Measurements from ENCODE around the gene TOMM40L.

TOMM40L gene

GRCh38 chr1:161198897-161199431, 26.9 kb upstream of the TOMM40L start, which contains the start of gene ADAMTS4:
ADAMTS4 (minus strand) TSS chr1:161199054; CDS start chr1:161198627, 427 bp downstream.
- peak within 1 kb of the TSS; percentile 20 for H2BK5ac ChIP-seq (ENCODE audit: low read length)
- peaks cover 4% of the 10 kb centered on the region for H3K79me1 ChIP-seq (ENCODE audit: low read length)
- peak within 1 kb of the TSS; percentile 84 for H3K56ac ChIP-seq (ENCODE audit: low read length)
- DNase-seq, result peak; percentile 86
- H3K79me2 ChIP-seq (ENCODE audit: control insufficient read depth, insufficient read depth, low read length), result peaks cover 3% of the 10 kb centered on the region
- H3K36me3 ChIP-seq (ENCODE audit: control insufficient read depth, insufficient read depth, low read length), result no peaks in the 10 kb centered on the region
- no peak within 1 kb of the TSS for H3K27ac ChIP-seq (ENCODE audit: low read depth, low read length)
- no peak within 1 kb of the TSS for H3K4me3 ChIP-seq (ENCODE audit: low read length)
- H4K8ac ChIP-seq (ENCODE audit: low read depth, low read length), result no peak within 1 kb of the TSS
- no CpG with 5 or more reads among the region's 11 CpGs for WGBS (ENCODE audit: extremely low coverage, insufficient coverage, low lambda C conversion rate)
- peak within 1 kb of the TSS; percentile 42 for H3K18ac ChIP-seq (ENCODE audit: low read length)
- no peak within 1 kb of the TSS for H2BK120ac ChIP-seq (ENCODE audit: low read depth, low read length)
- peak within 1 kb of the TSS; percentile 64 for H3K4ac ChIP-seq (ENCODE audit: low read depth, low read length)
- H3K27me3 ChIP-seq (ENCODE audit: insufficient read depth, low read length, poor library complexity), result no peaks in the 10 kb centered on the region
- H2BK15ac ChIP-seq (replicated peaks; ENCODE audit: low read depth), result no peak within 1 kb of the TSS
- peaks cover 32% of the 10 kb centered on the region for H3K4me1 ChIP-seq (ENCODE audit: control insufficient read depth, low read depth, low read length)
- H3K23ac ChIP-seq (ENCODE audit: low read length), result peak within 1 kb of the TSS; percentile 9
- peak within 1 kb of the TSS; percentile 28 for H3K4me2 ChIP-seq (ENCODE audit: low read length)
- H2AK5ac ChIP-seq (ENCODE audit: low read length), result peak within 1 kb of the TSS; percentile 73
- no peak within 1 kb of the TSS for H4K5ac ChIP-seq (ENCODE audit: low read length)
- peak within 1 kb of the TSS; percentile 66 for H3K9ac ChIP-seq (ENCODE audit: low read length)

- Histone ChIP-seq H3K23ac (ENCODE audit: low read length) (no peak overlapping the region), H3K4me3 (ENCODE audit: low read length) (no peak overlapping the region), H3K56ac (ENCODE audit: low read length) (peak overlapping the region; percentile 95), H2AK5ac (ENCODE audit: low read length) (peak overlapping the region; percentile 73), H3K27me3 (ENCODE audit: insufficient read depth, low read length, poor library complexity) (no peaks in the 10 kb centered on the region), H3K4me2 (ENCODE audit: low read length) (no peak overlapping the region), H3K79me2 (ENCODE audit: control insufficient read depth, insufficient read depth, low read length) (peaks cover 3% of the 10 kb centered on the region), H2BK120ac (ENCODE audit: low read depth, low read length) (no peak overlapping the region), H3K4ac (ENCODE audit: low read depth, low read length) (peak overlapping the region; percentile 64), H2BK15ac (replicated peaks; ENCODE audit: low read depth) (no peak overlapping the region), H3K18ac (ENCODE audit: low read length) (no peak overlapping the region), H2BK5ac (ENCODE audit: low read length) (peak overlapping the region; percentile 20), H3K9ac (ENCODE audit: low read length) (peak overlapping the region; percentile 18), H4K5ac (ENCODE audit: low read length) (no peak overlapping the region), H3K27ac (ENCODE audit: low read depth, low read length) (no peak overlapping the region), H4K8ac (ENCODE audit: low read depth, low read length) (no peak overlapping the region), H3K36me3 (ENCODE audit: control insufficient read depth, insufficient read depth, low read length) (no peaks in the 10 kb centered on the region), H3K4me1 (ENCODE audit: control insufficient read depth, low read depth, low read length) (peaks cover 32% of the 10 kb centered on the region), H3K79me1 (ENCODE audit: low read length) (peaks cover 4% of the 10 kb centered on the region)
- DNase-seq, result no peak
- WGBS (ENCODE audit: extremely low coverage, insufficient coverage, low lambda C conversion rate), result no CpG with 5 or more reads among the region's 5 CpGs
Measured at GRCh38 chr1:161199506-161200139, 26.2 kb upstream of the TOMM40L start.

GRCh38 chr1:161200421-161200991, 25.4 kb upstream of the TOMM40L start:
- Histone ChIP-seq H3K56ac (ENCODE audit: low read length) (peak overlapping the region; percentile 95), H3K23ac (ENCODE audit: low read length) (no peak overlapping the region), H4K5ac (ENCODE audit: low read length) (no peak overlapping the region), H2AK5ac (ENCODE audit: low read length) (peak overlapping the region; percentile 4), H4K8ac (ENCODE audit: low read depth, low read length) (no peak overlapping the region), H3K4me1 (ENCODE audit: control insufficient read depth, low read depth, low read length) (peaks cover 32% of the 10 kb centered on the region), H3K4ac (ENCODE audit: low read depth, low read length) (peak overlapping the region; percentile 74), H3K27ac (ENCODE audit: low read depth, low read length) (no peak overlapping the region), H3K18ac (ENCODE audit: low read length) (peak overlapping the region; percentile 6), H3K79me2 (ENCODE audit: control insufficient read depth, insufficient read depth, low read length) (peaks cover 3% of the 10 kb centered on the region), H2BK15ac (replicated peaks; ENCODE audit: low read depth) (no peak overlapping the region), H3K79me1 (ENCODE audit: low read length) (peaks cover 4% of the 10 kb centered on the region), H3K36me3 (ENCODE audit: control insufficient read depth, insufficient read depth, low read length) (no peaks in the 10 kb centered on the region), H3K27me3 (ENCODE audit: insufficient read depth, low read length, poor library complexity) (no peaks in the 10 kb centered on the region), H2BK120ac (ENCODE audit: low read depth, low read length) (no peak overlapping the region), H3K4me2 (ENCODE audit: low read length) (no peak overlapping the region), H3K4me3 (ENCODE audit: low read length) (no peak overlapping the region), H2BK5ac (ENCODE audit: low read length) (peak overlapping the region; percentile 77), H3K9ac (ENCODE audit: low read length) (peak overlapping the region; percentile 21)
- no peak for DNase-seq
- WGBS (ENCODE audit: extremely low coverage, insufficient coverage, low lambda C conversion rate), result no CpG with 5 or more reads among the region's 5 CpGs

GRCh38 chr1:161200992-161201835, 24.6 kb upstream of the TOMM40L start:
- Histone ChIP-seq H3K18ac (ENCODE audit: low read length) (peak overlapping the region; percentile 63), H3K4me2 (ENCODE audit: low read length) (no peak overlapping the region), H3K4me1 (ENCODE audit: control insufficient read depth, low read depth, low read length) (peaks cover 32% of the 10 kb centered on the region), H2BK120ac (ENCODE audit: low read depth, low read length) (peak overlapping the region; percentile 23), H3K27me3 (ENCODE audit: insufficient read depth, low read length, poor library complexity) (no peaks in the 10 kb centered on the region), H4K8ac (ENCODE audit: low read depth, low read length) (no peak overlapping the region), H3K56ac (ENCODE audit: low read length) (peak overlapping the region; percentile 95), H3K36me3 (ENCODE audit: control insufficient read depth, insufficient read depth, low read length) (no peaks in the 10 kb centered on the region), H3K79me2 (ENCODE audit: control insufficient read depth, insufficient read depth, low read length) (peaks cover 3% of the 10 kb centered on the region), H3K23ac (ENCODE audit: low read length) (no peak overlapping the region), H4K5ac (ENCODE audit: low read length) (peak overlapping the region; percentile 35), H2BK15ac (replicated peaks; ENCODE audit: low read depth) (no peak overlapping the region), H3K4ac (ENCODE audit: low read depth, low read length) (peak overlapping the region; percentile 82), H2BK5ac (ENCODE audit: low read length) (peak overlapping the region; percentile 77), H2AK5ac (ENCODE audit: low read length) (peak overlapping the region; percentile 96), H3K9ac (ENCODE audit: low read length) (peak overlapping the region; percentile 23), H3K27ac (ENCODE audit: low read depth, low read length) (no peak overlapping the region), H3K79me1 (ENCODE audit: low read length) (peaks cover 4% of the 10 kb centered on the region), H3K4me3 (ENCODE audit: low read length) (no peak overlapping the region)
- DNase-seq, result no peak
- no CpG with 5 or more reads among the region's 13 CpGs for WGBS (ENCODE audit: extremely low coverage, insufficient coverage, low lambda C conversion rate)

- peak within 1 kb of the TSS; percentile 68 for H3K4me3 ChIP-seq (ENCODE audit: low read length)
- H3K4me1 ChIP-seq (ENCODE audit: control insufficient read depth, low read depth, low read length), result peaks cover 30% of the 10 kb centered on the region
- no CpG with 5 or more reads among the region's 53 CpGs for WGBS (ENCODE audit: extremely low coverage, insufficient coverage, low lambda C conversion rate)
- no peaks in the 10 kb centered on the region for H3K27me3 ChIP-seq (ENCODE audit: insufficient read depth, low read length, poor library complexity)
- H3K79me1 ChIP-seq (ENCODE audit: low read length), result peaks cover 4% of the 10 kb centered on the region
- no peak within 1 kb of the TSS for H3K23ac ChIP-seq (ENCODE audit: low read length)
- H2BK120ac ChIP-seq (ENCODE audit: low read depth, low read length), result peak within 1 kb of the TSS; percentile 23
- peak within 1 kb of the TSS; percentile 95 for H3K56ac ChIP-seq (ENCODE audit: low read length)
- peak within 1 kb of the TSS; percentile 68 for H3K4me2 ChIP-seq (ENCODE audit: low read length)
- H3K4ac ChIP-seq (ENCODE audit: low read depth, low read length), result peak within 1 kb of the TSS; percentile 82
- DNase-seq, result peak; percentile 100
- H4K8ac ChIP-seq (ENCODE audit: low read depth, low read length), result no peak within 1 kb of the TSS
- peak within 1 kb of the TSS; percentile 26 for H3K27ac ChIP-seq (ENCODE audit: low read depth, low read length)
- peak within 1 kb of the TSS; percentile 80 for H3K9ac ChIP-seq (ENCODE audit: low read length)
- H3K79me2 ChIP-seq (ENCODE audit: control insufficient read depth, insufficient read depth, low read length), result peaks cover 3% of the 10 kb centered on the region
- H4K5ac ChIP-seq (ENCODE audit: low read length), result peak within 1 kb of the TSS; percentile 35
- H2BK5ac ChIP-seq (ENCODE audit: low read length), result peak within 1 kb of the TSS; percentile 89
- H2AK5ac ChIP-seq (ENCODE audit: low read length), result peak within 1 kb of the TSS; percentile 96
- peaks cover 1% of the 10 kb centered on the region for H3K36me3 ChIP-seq (ENCODE audit: control insufficient read depth, insufficient read depth, low read length)
- peak within 1 kb of the TSS; percentile 63 for H3K18ac ChIP-seq (ENCODE audit: low read length)
- no peak within 1 kb of the TSS for H2BK15ac ChIP-seq (replicated peaks; ENCODE audit: low read depth)
Measured at GRCh38 chr1:161201836-161202712, 23.8 kb upstream of the TOMM40L start, which contains the start of gene NDUFS2. NDUFS2 (plus strand) TSS chr1:161202367; CDS start chr1:161202386, 19 bp downstream.

Measured in mesendoderm (in vitro differentiated cells).